WI38 (cell line): Measurements from ENCODE around the gene PCDH15.

ENCODE experiments used
- H3K4me3 ChIP-seq: 2 replicates; pipeline ENCODE4 v1.5.1; 2011; ENCODE audit warnings: low read depth, mild to moderate bottlenecking, control low read depth, low read length
- CTCF ChIP-seq: IDR thresholded peaks from 2 replicates; pipeline ENCODE4 v1.5.1; 2012; ENCODE audit warnings: low read depth, mild to moderate bottlenecking, control low read depth, low read length

Gene PCDH15

GRCh38 chr10:53909791-53910190, 891.2 kb downstream of the PCDH15 start:
- no peak for TF ChIP-seq CTCF
- H3K4me3 ChIP-seq: no peak overlapping the region

GRCh38 chr10:53904506-53905241, 896.4 kb downstream of the PCDH15 start:
- H3K4me3 ChIP-seq: no peak overlapping the region
- TF ChIP-seq CTCF: no peak

GRCh38 chr10:53903756-53904155, 897.3 kb downstream of the PCDH15 start:
- no peak overlapping the region for H3K4me3 ChIP-seq
- no peak for TF ChIP-seq CTCF

- no peak for TF ChIP-seq CTCF
- H3K4me3 ChIP-seq: no peak overlapping the region
Measured at GRCh38 chr10:53899463-53900160, 901.4 kb downstream of the PCDH15 start.

GRCh38 chr10:53898532-53898931, 902.5 kb downstream of the PCDH15 start:
- H3K4me3 ChIP-seq: no peak overlapping the region
- TF ChIP-seq CTCF: no peak

GRCh38 chr10:53894145-53894544, 906.9 kb downstream of the PCDH15 start:
- no peak overlapping the region for H3K4me3 ChIP-seq
- TF ChIP-seq CTCF: no peak

- TF ChIP-seq CTCF: no peak
- no peak overlapping the region for H3K4me3 ChIP-seq
Measured at GRCh38 chr10:53893061-53893460, 908.0 kb downstream of the PCDH15 start.
